Germinal center (tissue), 1 donor: Measurements from ENCODE around the gene ZNF765.
"Not testable (repeated sequence)": the region's sequence is repeated elsewhere in the genome, so short reads cannot be mapped to it uniquely, and the experiment has no call there.

Experiments used
- DNase-seq: peaks from one replicate; pipeline ENCODE4 v3.0.0; 2012; ENCODE audit warnings: mixed read lengths, low spot score

Gene ZNF765

DNA sequence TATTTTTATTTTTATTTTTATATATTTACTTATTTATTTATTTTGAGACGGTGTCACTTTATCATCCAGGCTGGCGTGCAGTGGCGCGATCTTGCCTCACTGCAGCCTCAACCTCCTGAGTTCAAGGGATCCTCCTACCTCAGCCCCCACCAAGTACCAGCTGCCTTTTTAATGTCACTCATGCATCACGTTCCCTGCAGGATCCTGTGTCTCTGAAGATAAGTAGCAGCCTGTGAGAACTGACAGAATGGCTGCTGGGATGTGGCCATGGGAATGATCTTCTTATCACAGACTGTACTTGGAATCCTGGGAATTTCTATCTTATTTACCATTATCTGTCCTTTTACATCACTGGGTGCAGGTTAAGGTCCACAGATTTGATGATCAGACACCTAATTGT is 27.6 kb downstream of the ZNF765 start:
- DNase-seq, result no peak

DNA sequence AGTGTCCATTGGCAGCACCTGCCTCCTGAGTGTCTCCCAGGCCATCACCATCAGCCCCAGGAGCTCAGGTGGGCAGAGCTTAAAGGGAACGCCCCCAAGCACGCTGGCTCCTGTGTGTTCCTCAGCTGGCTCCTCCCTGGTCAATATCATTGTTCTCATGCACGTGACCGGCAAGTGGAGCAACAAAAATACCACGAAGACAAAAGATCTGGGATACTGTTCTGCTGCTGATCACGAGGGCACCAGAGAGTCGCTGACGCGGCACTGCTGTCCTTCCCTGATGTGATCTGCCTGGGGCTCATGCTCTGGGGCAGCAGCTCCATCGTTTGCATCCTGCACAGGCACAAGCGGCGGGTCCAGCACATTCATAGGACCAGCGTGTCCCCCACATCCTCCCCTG is 28.1 kb downstream of the ZNF765 start:
- not testable (repeated sequence) for DNase-seq

DNA sequence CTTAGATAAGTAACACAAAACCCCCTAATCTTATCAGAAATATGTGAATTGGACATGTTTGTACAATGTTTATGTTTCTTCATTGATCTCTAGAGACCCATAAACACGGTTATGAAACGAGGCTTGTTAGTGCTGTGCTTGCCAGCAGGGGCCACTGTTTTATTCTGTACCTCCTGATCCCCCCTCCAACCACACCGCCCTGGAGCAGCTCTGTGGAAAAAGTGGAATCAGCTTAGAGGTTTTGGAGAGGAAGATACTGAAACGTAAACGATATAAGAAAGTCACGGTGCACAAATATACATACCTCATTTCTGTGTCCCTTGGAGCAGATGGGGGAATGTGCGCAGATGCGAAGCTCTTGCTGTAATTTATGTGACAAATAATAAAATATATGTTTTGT is 28.7 kb downstream of the ZNF765 start:
- DNase-seq, result not testable (repeated sequence)

DNA sequence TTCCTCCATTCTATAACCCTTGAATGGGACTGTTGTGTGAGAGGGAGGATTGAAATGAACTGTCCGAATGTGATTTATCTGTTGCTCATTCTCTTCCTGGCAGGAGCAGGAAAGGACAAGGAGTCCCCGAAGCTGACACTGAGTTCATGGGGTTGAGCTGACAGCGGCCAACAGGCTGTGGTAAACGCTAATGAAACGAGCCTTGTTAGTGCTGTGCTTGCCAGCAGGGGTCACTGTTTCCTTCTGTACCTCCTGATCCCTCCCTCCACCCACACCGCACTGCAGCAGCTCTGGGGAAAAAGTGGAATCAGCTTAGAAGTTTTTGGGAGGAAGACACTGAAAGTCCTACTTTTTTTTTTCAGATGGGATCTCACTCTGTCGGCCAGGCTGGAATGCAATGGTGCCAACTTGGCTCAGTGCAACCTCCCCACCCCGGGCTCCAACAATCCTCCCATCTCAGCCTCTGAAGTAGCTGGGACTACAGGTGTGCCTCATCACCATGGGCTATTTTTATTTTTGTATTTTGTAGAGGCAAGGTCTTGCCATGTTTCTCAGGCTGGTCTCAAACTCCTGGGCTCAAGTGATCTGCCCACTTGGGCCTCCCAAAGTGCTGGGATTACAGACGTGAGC is 30.1 kb downstream of the ZNF765 start:
- DNase-seq, result peak; percentile 57

DNA sequence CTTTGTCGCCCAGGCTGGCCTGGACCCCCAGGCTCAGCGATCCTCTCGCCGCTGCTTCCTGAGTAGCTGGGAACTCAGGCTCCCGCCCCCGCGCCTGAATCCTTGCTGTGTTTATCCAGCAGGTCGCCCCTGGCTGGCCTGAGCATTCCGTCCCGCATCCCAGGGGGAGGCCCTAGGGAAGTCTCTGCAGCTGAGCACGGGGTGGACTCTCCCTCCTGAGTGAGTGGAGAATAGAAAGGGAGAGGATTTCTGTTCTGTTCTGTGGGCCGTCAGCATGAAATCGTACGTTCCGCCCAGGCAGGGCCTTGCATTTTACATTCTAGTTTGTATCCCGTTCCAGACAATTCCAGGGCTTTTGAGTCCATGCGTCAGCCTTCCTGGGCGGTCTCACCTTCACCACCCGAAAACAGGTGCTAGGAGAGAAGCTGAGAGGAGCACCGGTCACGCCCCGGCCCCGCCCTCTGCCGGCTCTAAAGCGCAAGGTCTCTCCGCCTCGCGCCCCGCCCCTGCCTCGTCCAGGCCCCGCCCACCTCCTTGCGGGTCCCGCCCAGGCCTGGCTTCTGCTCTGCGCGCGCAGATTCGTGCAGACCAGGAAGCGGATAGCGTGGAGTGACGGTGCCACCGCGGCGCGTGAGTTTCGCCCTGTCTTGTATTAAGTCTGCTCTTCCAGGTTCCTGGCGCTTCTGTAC is 36.6 kb downstream of the ZNF765 start, which contains the start of gene ZNF761:
Gene ZNF761 (plus strand): TSS at position 586 of the 689 bp plus-strand sequence. CDS start 15,285 bp downstream, outside the sequence.
- peak; percentile 93 for DNase-seq

DNA sequence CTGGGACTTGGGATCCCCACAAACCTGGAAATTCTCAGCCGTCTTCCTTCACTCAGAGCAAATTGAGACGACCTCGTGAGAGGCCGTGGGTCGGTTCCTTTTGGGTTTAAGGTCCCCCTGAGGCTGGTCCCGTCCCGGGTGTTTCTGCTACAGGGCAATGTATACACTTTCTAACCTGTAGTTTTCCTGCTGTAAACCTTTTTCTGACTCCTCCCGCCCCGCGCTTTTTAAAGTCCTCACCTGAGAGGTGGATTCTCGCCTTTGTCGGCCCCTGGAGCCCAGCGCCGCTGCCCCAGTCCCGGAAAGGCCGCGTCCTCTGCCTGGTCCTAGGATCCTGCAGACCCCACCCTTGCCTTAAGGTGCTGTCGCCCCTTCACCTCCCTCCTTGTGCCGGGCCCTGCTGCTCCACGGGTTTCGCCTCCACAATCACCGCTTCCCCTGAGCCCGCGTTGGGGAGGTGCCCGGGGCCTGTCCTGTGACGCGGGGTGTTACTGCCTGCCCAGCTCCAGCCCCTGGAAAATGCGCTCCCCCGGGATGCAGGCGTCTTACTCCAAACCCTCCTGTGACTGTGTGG is 37.2 kb downstream of the ZNF765 start:
- no peak for DNase-seq

DNA sequence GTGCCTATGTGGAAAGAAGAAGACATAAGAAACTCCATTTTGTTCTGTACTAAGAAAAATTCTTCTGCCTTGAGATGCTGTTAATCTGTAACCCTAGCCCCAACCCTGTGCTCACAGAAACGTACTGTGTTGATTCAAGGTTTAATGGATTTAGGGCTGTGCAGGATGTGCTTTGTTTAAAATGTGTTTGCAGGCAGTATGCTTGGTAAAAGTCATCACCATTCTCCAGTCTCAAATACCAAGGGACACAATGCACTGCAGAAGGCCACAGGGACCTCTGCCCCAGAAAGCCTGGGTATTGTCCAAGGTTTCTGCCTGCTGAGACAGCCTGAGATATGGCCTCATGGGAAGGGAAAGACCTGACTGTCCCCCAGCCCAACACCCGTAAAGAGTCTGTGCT is 48.9 kb downstream of the ZNF765 start:
- DNase-seq, result not testable (repeated sequence)

DNA sequence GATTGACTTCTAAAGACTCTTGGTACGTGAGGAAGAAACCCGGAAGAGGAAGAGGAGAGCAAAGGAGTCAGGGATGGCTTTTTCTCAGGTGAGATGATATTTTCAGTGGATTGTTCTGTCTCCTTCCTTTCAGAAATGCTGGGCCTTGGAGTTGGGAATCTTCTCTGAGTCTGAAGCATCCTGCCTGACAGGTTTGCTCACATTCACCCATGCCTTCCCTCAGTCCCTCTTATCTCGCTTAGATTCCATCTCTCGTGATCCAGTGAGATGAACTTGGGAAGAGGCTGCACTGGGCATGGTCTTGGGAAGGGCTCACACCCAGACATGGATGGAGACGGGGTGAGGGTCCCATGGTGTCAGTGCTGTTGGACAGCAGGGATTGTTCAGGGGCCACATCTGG is 52.2 kb downstream of the ZNF765 start:
- not testable (repeated sequence) for DNase-seq

DNA sequence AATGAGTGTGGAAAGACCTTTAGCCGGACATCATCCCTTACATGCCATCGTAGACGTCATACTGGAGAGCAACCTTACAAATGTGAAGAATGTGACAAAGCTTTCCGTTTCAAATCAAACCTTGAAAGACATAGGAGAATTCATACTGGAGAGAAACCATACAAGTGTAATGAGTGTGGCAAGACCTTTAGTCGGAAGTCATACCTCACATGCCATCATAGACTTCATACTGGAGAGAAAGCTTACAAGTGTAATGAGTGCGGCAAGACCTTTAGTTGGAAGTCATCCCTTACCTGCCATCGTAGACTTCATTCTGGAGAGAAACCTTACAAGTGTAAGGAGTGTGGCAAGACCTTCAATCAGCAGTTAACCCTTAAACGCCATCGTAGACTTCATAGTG is 60.9 kb downstream of the ZNF765 start:
- DNase-seq, result no peak

DNA sequence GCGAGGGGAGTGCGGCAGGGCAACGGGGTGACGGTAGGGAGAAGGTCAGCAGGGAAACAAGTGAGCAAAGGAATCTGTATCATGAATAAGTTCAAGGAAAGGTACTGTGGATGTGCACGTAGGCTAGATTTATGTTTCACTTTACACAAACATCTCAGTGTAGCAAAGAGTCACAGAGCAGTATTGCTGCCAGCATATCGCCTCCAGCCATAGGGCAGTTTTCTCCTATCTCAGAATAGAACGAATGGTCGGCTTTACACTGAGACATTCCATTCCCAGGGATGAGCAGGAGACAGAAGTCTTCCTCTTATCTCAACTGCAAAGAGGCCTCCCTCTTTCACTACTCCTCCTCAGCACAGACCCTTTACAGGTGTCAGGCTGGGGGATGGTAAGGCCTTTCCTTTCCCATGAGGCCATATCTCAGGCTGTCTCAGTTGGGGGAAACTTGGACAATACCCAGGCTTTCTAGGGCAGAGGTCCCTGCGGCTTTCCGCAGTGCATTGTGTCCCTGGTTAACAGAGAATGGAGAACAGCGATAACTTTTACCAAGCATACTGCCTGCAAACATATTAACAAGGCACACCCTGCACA is 65.3 kb downstream of the ZNF765 start:
- DNase-seq, result not testable (repeated sequence)

DNA sequence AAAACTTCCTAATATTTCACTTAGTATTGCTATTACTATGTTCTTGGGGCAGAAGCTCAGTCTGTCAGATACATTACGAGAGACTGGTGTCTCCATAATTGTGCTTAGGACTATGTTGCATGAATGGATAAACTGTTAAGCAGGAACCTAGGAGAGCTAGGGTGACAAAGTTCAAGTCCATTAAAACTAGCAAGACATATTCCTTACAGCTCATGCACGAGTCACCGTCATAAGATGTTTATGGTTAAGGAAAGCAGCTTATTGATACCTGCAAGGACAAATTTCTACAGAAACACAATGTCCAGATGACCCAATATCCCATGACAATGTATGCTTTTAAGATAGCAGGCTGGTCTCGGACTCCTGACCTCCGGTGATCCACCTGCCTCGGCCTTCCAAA is 66.9 kb downstream of the ZNF765 start:
- DNase-seq, result no peak

DNA sequence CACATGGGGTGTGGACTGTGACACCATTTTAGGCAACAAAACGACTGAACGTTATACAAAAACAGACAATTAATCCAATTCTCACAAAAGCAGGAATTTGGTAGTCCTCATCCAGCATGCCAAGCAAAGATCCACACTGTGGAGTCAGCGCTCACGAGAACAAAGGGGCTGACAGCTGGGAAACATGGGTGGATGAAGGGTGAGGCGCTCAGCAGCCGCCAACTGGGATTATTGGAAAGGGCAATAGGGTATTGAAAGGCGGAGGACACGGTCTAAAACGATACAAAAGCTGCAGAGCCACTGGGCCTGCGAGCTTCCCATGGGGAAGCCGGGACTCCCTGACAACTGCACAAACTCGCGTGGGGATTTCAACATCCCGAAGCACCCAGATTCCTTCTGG is 67.9 kb downstream of the ZNF765 start:
- no peak for DNase-seq

DNA sequence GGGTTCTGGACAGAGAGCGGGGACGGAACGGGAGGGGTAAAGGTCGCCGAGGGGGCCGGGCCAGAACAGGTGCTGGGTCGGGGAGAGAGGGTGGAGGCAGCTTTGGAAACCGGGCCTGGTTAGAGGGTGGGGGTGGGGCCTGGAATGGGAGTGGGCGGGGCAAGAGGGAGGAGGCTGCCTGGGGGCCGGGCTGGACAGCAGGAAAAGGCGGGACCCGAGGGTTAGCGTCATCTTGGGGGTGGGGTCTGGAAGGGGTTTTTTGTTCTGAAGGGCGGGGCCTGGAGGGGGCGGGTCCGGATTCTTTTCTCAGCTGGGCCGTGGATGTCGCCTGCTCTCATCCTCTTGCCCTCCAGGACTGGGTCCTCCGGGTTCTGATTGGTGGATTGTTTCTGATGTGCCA is 68.3 kb downstream of the ZNF765 start:
- DNase-seq, result peak; percentile 5

DNA sequence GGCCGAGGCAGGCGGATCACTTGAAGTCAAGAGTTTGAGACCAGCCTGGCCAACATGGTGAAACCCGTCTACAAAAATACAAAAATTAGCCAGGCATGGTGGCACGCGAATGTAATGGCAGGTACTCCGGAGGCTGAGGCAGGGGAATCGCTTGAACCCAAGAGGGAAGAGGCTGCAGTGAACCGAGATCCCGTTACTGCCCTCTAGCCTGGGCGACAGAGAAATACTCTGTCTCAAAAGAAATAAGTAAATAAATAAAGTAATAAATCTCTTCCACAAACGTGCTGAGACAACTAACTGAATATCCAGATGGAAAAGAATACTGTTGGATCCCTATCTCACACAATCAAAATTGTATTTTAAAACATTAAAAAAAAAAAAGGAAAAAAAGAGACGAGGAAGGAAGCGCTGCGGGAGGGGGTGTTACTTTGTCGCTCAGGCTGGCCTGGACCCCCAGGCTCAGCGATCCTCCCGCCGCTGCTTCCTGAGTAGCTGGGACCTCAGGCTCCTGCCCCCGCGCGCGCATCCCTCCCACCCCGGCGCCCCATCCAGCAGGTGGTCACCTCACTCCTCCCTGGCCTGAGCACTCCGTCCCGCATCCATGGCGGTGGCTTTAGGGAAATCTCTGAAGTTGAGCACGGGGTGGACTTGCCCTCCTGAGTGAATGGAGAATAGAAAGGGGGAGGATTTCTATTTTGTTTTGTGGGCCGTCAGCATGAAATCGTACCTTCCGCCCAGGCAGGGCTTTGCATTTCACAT is 72.0 kb downstream of the ZNF765 start:
- DNase-seq, result peak; percentile 19

DNA sequence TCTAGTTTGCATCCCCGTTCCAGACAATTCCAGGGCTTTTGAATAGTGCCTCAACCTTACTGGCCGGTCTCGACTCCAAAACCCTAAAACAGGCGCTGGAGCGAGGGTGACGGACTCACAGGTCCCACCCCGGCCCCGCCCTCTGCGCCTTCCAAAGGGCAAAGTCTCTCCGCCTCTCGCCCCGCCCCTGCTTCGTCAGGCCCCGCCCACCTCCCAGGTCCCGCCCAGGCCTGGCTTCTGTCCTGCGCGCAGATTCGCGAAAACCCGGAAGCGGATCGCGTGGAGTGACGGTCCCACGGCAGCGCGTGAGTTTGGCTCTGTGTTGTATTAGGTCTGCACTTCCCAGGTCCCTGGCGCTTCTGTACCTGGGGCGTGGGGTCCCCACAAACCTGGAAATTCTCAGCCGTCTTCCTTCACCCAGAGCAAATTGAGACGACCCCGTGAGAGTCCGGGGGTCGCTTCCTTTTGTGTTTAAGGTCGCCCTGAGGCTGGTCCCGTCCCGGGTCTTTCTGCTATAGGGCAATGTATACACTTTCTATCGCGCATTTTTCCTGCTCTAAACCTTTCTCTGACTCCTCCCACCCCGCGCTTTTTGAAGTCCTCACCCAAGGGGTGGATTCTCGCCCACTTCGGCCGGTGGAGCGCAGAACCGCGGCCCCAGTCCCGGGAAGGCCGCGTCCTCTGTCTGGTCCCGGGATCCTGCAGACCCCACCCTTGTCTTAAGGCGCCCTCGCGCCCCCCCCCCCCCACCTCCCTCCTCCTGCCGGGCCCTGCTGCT is 72.7 kb downstream of the ZNF765 start, which contains the start of gene ZNF813:
Gene ZNF813 (plus strand): TSS at position 249 of the 778 bp plus-strand sequence. CDS start 16,090 bp downstream, outside the sequence.
- DNase-seq, result peak; percentile 94

DNA sequence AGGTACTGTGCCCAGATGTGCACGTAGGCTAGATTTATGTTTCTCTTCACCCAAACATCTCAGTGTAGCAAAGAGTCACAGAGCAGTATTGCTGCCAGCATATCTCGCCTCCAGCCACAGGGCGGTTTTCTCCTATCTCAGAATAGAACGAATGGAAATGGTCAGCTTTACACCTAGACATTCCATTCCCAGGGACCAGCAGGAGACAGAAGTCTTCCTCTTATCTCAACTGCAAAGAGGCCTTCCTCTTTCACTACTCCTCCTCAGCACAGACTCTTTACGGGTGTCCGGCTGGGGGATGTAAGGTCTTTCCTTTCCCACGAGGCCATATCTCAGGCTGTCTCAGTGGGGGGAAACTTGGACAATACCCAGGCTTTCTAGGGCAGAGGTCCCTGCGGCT is 73.7 kb downstream of the ZNF765 start:
- DNase-seq, result not testable (repeated sequence)

DNA sequence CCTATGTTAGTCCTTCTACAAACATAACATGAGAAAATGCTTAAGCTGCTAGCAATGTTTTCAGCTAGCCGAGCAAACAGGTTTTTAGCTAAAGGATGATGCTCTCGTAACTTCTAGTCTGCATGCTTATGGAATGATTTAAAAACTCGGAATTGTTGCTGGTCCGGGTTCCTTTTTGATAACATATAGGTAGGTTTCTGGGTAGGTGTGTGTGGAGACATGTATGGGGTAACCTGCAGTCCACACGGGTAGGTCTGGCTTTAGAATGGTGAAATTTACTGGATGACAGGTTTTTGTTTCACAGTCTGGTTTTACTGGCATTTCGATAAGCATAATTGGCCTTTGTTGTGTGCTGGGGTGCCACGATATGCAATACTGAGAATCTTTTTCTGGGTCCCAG is 77.0 kb downstream of the ZNF765 start:
- DNase-seq, result no peak

DNA sequence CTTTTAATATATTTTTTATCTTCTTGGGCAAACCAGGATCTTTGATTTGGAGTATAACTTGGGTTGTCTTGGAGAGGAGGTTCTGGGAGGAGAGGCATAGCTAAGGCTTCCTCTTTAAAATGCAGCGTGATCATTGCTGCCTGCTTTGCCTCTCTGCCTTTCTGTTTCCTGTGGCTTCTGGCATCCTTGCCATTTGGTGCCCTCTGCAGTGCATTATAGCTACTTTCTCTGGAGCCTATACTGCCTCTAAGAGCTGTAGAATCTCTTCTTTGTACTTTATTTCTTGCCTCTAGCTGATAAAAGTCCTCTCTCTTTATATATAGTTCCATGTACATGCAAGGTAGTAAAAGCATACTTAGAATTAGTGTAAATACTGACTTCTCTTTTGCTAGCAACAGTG is 79.9 kb downstream of the ZNF765 start:
- DNase-seq, result not testable (repeated sequence)

DNA sequence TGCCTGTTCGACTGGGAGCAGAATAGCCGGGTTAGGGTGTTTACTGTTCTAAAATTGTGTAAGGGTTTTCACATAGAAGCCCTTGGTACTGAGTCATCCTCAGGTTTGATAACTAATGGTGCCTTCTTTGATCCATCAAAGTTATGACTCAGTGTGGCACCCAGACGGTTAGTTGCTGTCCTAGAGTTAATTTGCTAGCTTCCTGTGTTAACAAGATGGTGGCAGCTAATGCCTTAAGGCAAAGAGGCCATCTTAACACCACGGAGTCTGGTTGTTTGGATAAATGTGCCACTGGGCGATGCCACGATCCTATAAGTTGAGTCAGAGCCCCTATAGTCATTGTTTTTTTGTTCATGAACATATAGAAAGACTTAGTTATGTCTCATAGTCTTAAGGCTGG is 80.5 kb downstream of the ZNF765 start:
- DNase-seq, result not testable (repeated sequence)
